Ovary (tissue), 9 donors: ENCODE results near the gene THPO. TPM values are rescaled to one million over a fixed set of nuclear protein-coding genes. Genes with fewer than 3 reads are reported as not detected.
A peak's percentile ranks its signal among the peaks of the same experiment; 100 is the strongest.

Source experiments
- DNase-seq, 5 donors: peaks; one replicate each; pipeline ENCODE4 v3.0.0-alpha.2; 2019 to 2020
- H3K27ac ChIP-seq, 2 donors: fragments of 200-600 bp; one replicate each; pipeline versions ENCODE4 v1.5.1 to v1.8.0; 2019 to 2022
- H3K27me3 ChIP-seq: fragments of 200-600 bp; one replicate; pipeline ENCODE4 v1.8.0; 2022
- H3K36me3 ChIP-seq: fragments of 200-600 bp; sonication (generic); one replicate; pipeline ENCODE4 v1.5.1; 2019
- H3K4me1 ChIP-seq: one replicate; pipeline ENCODE4 v1.8.1; 2013; ENCODE audit warnings: mild to moderate bottlenecking, moderate library complexity; ENCODE audit not compliant: insufficient read depth
- H3K4me3 ChIP-seq: fragments of 200-600 bp; sonication (generic); one replicate; pipeline ENCODE4 v1.5.1; 2017
- H3K9me3 ChIP-seq, 2 donors: fragments of 200-600 bp in 1 of 2; sonication (generic) in 1 of 2; one replicate each; pipeline versions ENCODE4 v1.5.1 to v1.8.1; 2013 to 2019; ENCODE audit warnings: mild to moderate bottlenecking in 1 of 2, moderate library complexity in 1 of 2
- CTCF ChIP-seq, 3 donors: fragments of 450-650 bp in 2 of 3; fragments of 200-600 bp in 1 of 3; IDR thresholded peaks; one replicate each; pipeline versions ENCODE4 v1.5.1 to v1.8.0; 2016 to 2022; ENCODE audit warnings: antibody characterized with exemption in 3 of 3, mild to moderate bottlenecking in 1 of 3
- EP300 ChIP-seq: sonication (generic); formaldehyde crosslinking; IDR thresholded peaks from one replicate; pipeline ENCODE4 v1.6.1; 2017; ENCODE audit warnings: antibody characterized with exemption
- POLR2A ChIP-seq: fragments of 450-650 bp; IDR thresholded peaks from one replicate; pipeline ENCODE4 v1.6.1; 2017; ENCODE audit warnings: antibody characterized with exemption, mild to moderate bottlenecking, moderate library complexity
- WGBS, 3 donors: extraction: QIAGEN DNeasy Blood & Tissue Kit in 1 of 3; methylation state at CpG; one replicate each; pipeline versions ENCODE4 v1.1.5 to v1.1.7; 2013 to 2017; 5-methylcytosine and 5-hydroxymethylcytosine counted together
- intact Hi-C, 4 donors: fragments of 100-400 bp; cut with DNase I; formaldehyde crosslinking; loops; one replicate each; pipeline versions ENCODE4 v1.11.0 to v1.15.1; 2022 to 2023
- polyA plus RNA-seq, 2 donors: library from polyadenylated mRNA; stranded (reverse); fragments of 200-250 nt in 1 of 2; fragments of 350-450 nt in 1 of 2; fragmentation: Illumina TruSeq in 1 of 2; extraction: RNeasy Lipid Tissue Mini Kit (QIAGEN cat#74804) in 1 of 2; gene quantifications; one replicate each; pipeline ENCODE4 v1.2.3, GENCODE V29; 2013 to 2014
- total RNA-seq, 7 donors: library from RNA; depleted of rRNA in 2 of 7; stranded (reverse); fragments of >200 nt in 2 of 7; fragmentation: NEBNext Ultra II Directional in 3 of 7; extraction: Animal tissue kit (Norgen Biotek cat#: 25700) in 3 of 7; gene quantifications; one replicate each; pipeline versions ENCODE4 v1.1.0 to v1.2.4, GENCODE V29; 2016 to 2023
- donor health status: DM: no; HTN: no; CAD: no; lungs with moderate emphysema.
- donor health status: DM: no; HTN: no; CAD: no.
- donor health status: Bipolar disorder and iron deficiency.
- donor health status: DM: yes; HTN: yes; CAD: no.
- donor health status: DM: no; HTN: no; CAD: no.
- donor health status: DM: yes; HTN: yes; CAD: no.

Gene THPO
- total and polyA plus RNA-seq, 9 donors = 0.34 to 2.0 (median 1.2) TPM

- Histone ChIP-seq H3K4me3 (peak within 1 kb of the TSS; percentile 76), H3K9me3 (no peaks in the 10 kb centered on the region), H3K27ac (peak within 1 kb of the TSS; percentile 95 to 100), H3K27me3 (no peaks in the 10 kb centered on the region), H3K4me1 (peaks cover 19% of the 10 kb centered on the region), H3K36me3 (no peaks in the 10 kb centered on the region)
- WGBS, 3 donors = 0 to 2% (median 0%) methylated on average over 10 to 56 of the region's 56 CpGs
- intact Hi-C loops = loop anchor here in 1 of 4 donors (10.0 kb wide), 1 partner anchor 47 kb away; the partner anchor contains the start of gene EIF4G1
- TF ChIP-seq EP300 = no peak
- TF ChIP-seq POLR2A = peak; percentile 82
- peak in 1 of 3 donors; percentile 18 for TF ChIP-seq CTCF (IDR thresholded peaks at IDR 0.05)
- peak; percentile 69 to 85 (median 79) for DNase-seq
These were observed 16.5 kb downstream of the THPO start, which contains the start of the genes CLCN2 and POLR2H for GRCh38 chr3:184361532-184361931. CLCN2 (minus strand) TSS chr3:184361605; CDS start chr3:184361479, 126 bp downstream. POLR2H (plus strand) TSS chr3:184361710; CDS start chr3:184363493, 1,783 bp downstream.

- intact Hi-C loops = loop anchor here in 1 of 4 donors (10.0 kb wide), 1 partner anchor 46 kb away; the partner anchor contains the start of gene EIF4G1
- peak overlapping the region; percentile 95 to 100 for H3K27ac ChIP-seq
- peaks cover 19% of the 10 kb centered on the region for H3K4me1 ChIP-seq
- H3K9me3 ChIP-seq = no peaks in the 10 kb centered on the region
- DNase-seq = no peak
- no peak for TF ChIP-seq CTCF (IDR thresholded peaks at IDR 0.05)
- no peak for TF ChIP-seq POLR2A
- no peak for TF ChIP-seq EP300
- no peaks in the 10 kb centered on the region for H3K27me3 ChIP-seq
- 2 to 4% (median 4%) methylated on average over 24 of the region's 24 CpGs for WGBS, 3 donors
- peak overlapping the region; percentile 76 for H3K4me3 ChIP-seq
- no peaks in the 10 kb centered on the region for H3K36me3 ChIP-seq
These were observed 17.0 kb downstream of the THPO start for GRCh38 chr3:184360929-184361531.

- Histone ChIP-seq H3K27me3 (no peaks in the 10 kb centered on the region), H3K36me3 (no peaks in the 10 kb centered on the region), H3K27ac (peak overlapping the region in 1 of 2 donors; percentile 2), H3K4me1 (peaks cover 19% of the 10 kb centered on the region), H3K9me3 (no peaks in the 10 kb centered on the region), H3K4me3 (peak overlapping the region; percentile 76)
- TF ChIP-seq CTCF (IDR thresholded peaks at IDR 0.05) = no peak
- TF ChIP-seq EP300 = no peak
- TF ChIP-seq POLR2A = no peak
- peak in 2 of 5 donors; percentile 39 to 43 for DNase-seq
- intact Hi-C loops = loop anchor here in 1 of 4 donors (10.0 kb wide), 1 partner anchor 45 kb away; the partner anchor contains the start of gene EIF4G1
- 27 to 42% (median 40%) methylated on average over 12 of the region's 12 CpGs for WGBS, 3 donors
These were observed 17.7 kb downstream of the THPO start for GRCh38 chr3:184360070-184360928.

GRCh38 chr3:184359610-184360009, 18.4 kb downstream of the THPO start:
- intact Hi-C loops = loop anchor here in 3 of 4 donors (5.0 to 10.0 kb wide), 3 partner anchors 42 to 55 kb away; partner anchors contain the start of gene EIF4G1 (in 1 of the 3)
- H3K27me3 ChIP-seq = no peaks in the 10 kb centered on the region
- no peaks in the 10 kb centered on the region for H3K36me3 ChIP-seq
- H3K4me3 ChIP-seq = no peak overlapping the region
- no peaks in the 10 kb centered on the region for H3K9me3 ChIP-seq
- peaks cover 19% of the 10 kb centered on the region for H3K4me1 ChIP-seq
- WGBS, 3 donors = 42 to 52% (median 44%) methylated on average over 9 of the region's 9 CpGs
- DNase-seq = peak in 2 of 5 donors; percentile 40 to 48
- TF ChIP-seq CTCF (IDR thresholded peaks at IDR 0.05) (no peak), POLR2A (no peak), EP300 (no peak)
- H3K27ac ChIP-seq = no peak overlapping the region
